ENCODE results near the gene ANTXRL.
"Not testable (repeated sequence)": the region's sequence is repeated elsewhere in the genome, so short reads cannot be mapped to it uniquely, and the experiment has no call there.

ANTXRL gene
- total RNA-seq, result 0 to 0.09 (median 0) reads per million in 3 donors

DNA sequence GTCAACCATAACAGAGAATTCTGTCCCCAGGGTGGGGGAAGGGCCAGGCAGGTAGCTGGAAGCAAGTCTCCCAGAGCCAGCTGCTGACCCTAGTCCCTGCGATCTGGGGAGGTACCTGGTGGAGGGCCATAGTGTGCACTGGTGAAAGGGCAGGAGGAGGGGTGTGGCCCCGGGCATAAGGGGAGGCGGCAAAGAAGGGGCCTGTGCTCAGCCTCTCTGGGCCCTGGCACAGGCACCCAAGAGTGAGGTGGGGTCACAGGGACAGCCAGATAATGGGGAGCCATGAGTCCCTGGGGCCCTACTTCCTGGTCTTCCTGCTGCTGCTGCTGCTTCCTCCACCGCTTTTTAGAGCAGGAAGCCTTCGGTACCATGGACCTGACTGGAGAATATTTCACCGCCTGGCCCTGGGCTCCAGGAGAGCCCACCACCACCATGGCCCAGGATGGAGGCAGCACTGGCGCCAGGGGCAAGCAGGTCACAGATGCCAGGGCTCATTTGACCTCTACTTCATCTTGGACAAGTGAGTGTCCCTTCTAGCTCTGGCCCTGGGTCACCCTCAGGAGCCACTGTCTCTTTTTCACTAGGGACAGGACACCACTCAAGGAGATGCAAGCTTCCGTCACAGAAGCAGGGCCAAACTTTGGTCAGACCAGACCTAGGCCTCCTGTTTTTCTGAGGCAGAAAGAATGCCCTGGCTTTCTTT lies at the start of gene ANTXRL:
TSS of gene ANTXRL (plus strand) at position 7 of the 703 bp plus-strand sequence. CDS start at position 273, 266 bp downstream.
- Histone ChIP-seq H3K9me3 (ENCODE audit: control insufficient read depth, low read length) (no peaks in the 10 kb centered on the region), H3K36me3 (ENCODE audit: control insufficient read depth, insufficient read depth, low read length) (no peaks in the 10 kb centered on the region), H3K27ac (ENCODE audit: insufficient read depth, low read length, poor library complexity, severe bottlenecking) (no peak within 1 kb of the TSS), H3K4me3 (ENCODE audit: insufficient read depth, low read depth, low read length, poor library complexity, severe bottlenecking) (no peak within 1 kb of the TSS), H3K4me1 (ENCODE audit: control insufficient read depth, insufficient read depth, low read length, poor library complexity, severe bottlenecking) (peaks cover 4% of the 10 kb centered on the region), H3K27me3 (replicated peaks; ENCODE audit: control insufficient read depth, insufficient read depth, low read length, poor library complexity, severe bottlenecking) (no peaks in the 10 kb centered on the region)
- no peak for DNase-seq

DNA sequence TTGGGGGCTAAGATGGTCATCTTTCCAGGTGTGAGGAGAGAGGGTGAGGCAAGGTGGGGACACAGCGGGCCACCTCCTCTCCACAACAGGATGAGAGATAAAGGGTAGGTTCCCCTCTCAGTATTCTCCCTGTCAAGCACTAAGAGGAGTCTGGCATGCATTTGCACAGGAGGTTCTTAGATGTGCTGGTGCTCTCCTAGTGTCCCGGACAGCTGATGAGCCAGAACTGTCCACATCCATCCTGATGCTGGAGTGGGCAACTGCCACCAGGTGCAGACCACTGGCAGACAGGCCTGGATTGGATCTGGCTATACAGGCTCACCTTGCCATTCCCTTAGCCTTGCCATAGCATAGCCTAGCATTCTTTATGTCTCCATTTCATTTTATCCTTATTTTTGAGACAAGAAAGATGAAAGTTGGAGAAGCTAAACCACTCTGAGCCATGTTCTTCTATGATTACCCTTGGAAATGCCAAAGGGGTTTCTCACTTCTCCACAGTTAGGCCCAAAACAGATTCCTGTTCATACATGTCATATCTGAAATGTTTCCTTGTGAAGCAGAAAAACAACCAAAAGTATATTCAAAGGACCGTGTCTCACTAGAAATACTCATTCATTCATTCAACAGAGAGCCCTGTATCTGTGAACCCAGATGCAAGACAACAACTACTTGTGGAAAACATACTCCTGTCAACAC lies 48.8 kb upstream of the ANTXRL start:
- no peak for DNase-seq
- H3K27me3 ChIP-seq (replicated peaks; ENCODE audit: control insufficient read depth, insufficient read depth, low read length, poor library complexity, severe bottlenecking), result no peaks in the 10 kb centered on the region
- peaks cover 9% of the 10 kb centered on the region for H3K36me3 ChIP-seq (ENCODE audit: control insufficient read depth, insufficient read depth, low read length)
- H3K4me3 ChIP-seq (ENCODE audit: insufficient read depth, low read depth, low read length, poor library complexity, severe bottlenecking), result no peak overlapping the region
- H3K27ac ChIP-seq (ENCODE audit: insufficient read depth, low read length, poor library complexity, severe bottlenecking), result no peak overlapping the region
- H3K4me1 ChIP-seq (ENCODE audit: control insufficient read depth, insufficient read depth, low read length, poor library complexity, severe bottlenecking), result no peaks in the 10 kb centered on the region
- no peaks in the 10 kb centered on the region for H3K9me3 ChIP-seq (ENCODE audit: control insufficient read depth, low read length)

DNA sequence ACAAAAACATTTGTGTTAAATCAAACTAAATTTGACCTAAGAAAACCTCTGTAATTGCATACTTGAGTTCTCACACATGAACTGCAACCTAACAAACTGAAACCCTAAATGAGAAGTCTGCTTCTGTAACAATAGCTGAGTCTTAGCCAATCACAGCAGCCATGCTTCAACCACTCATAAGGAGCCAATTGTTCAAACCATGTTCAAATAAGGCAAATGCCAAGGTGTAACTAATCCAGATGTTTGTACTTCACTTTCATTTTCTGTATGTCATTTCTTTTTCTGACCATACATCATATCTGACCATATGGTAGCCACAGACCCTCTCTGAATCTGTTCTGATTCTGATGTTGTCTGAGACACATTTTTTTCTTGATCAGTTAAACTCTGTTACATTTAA lies 47.5 kb upstream of the ANTXRL start:
- H3K27ac ChIP-seq (ENCODE audit: insufficient read depth, low read length, poor library complexity, severe bottlenecking), result no peak overlapping the region
- no peaks in the 10 kb centered on the region for H3K27me3 ChIP-seq (replicated peaks; ENCODE audit: control insufficient read depth, insufficient read depth, low read length, poor library complexity, severe bottlenecking)
- H3K9me3 ChIP-seq (ENCODE audit: control insufficient read depth, low read length), result no peaks in the 10 kb centered on the region
- H3K36me3 ChIP-seq (ENCODE audit: control insufficient read depth, insufficient read depth, low read length), result peaks cover 7% of the 10 kb centered on the region
- H3K4me3 ChIP-seq (ENCODE audit: insufficient read depth, low read depth, low read length, poor library complexity, severe bottlenecking), result no peak overlapping the region
- DNase-seq, result no peak
- no peaks in the 10 kb centered on the region for H3K4me1 ChIP-seq (ENCODE audit: control insufficient read depth, insufficient read depth, low read length, poor library complexity, severe bottlenecking)

DNA sequence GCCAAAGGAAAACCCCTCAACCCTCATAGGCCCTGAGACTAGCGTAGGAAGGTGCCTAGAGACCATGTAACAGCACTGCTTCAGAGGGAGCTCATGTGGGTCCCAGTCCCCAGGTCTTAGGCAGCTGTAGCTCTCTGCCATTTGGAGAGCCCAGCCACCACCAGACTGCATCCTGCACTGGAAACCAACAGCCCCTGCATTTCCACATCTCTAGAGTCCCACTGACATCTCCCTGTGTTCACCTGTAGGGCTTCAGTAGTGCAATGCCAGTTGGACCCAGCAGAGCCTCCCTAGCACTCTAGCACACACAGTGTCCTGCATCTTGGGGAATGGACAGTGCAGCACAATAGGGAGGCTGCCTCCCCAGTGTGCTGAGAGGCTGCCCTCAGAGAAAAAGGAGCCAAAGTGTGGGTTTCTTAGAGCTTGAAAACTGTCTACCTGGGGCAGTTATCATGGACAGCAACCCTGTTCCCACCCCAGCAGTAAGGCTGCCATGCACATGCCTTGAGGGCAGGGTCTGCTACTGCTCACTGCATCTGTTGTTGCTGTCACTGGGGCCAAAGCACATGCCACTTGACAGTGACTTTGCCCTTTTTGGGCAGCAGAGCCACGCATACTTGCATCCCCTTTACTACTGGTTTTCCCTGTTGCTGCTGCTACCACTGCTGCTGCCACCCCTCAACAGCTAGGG lies 46.7 kb upstream of the ANTXRL start:
- no peak overlapping the region for H3K27ac ChIP-seq (ENCODE audit: insufficient read depth, low read length, poor library complexity, severe bottlenecking)
- H3K9me3 ChIP-seq (ENCODE audit: control insufficient read depth, low read length), result no peaks in the 10 kb centered on the region
- H3K4me1 ChIP-seq (ENCODE audit: control insufficient read depth, insufficient read depth, low read length, poor library complexity, severe bottlenecking), result no peaks in the 10 kb centered on the region
- DNase-seq, result no peak
- H3K36me3 ChIP-seq (ENCODE audit: control insufficient read depth, insufficient read depth, low read length), result no peaks in the 10 kb centered on the region
- no peak overlapping the region for H3K4me3 ChIP-seq (ENCODE audit: insufficient read depth, low read depth, low read length, poor library complexity, severe bottlenecking)
- H3K27me3 ChIP-seq (replicated peaks; ENCODE audit: control insufficient read depth, insufficient read depth, low read length, poor library complexity, severe bottlenecking), result no peaks in the 10 kb centered on the region

DNA sequence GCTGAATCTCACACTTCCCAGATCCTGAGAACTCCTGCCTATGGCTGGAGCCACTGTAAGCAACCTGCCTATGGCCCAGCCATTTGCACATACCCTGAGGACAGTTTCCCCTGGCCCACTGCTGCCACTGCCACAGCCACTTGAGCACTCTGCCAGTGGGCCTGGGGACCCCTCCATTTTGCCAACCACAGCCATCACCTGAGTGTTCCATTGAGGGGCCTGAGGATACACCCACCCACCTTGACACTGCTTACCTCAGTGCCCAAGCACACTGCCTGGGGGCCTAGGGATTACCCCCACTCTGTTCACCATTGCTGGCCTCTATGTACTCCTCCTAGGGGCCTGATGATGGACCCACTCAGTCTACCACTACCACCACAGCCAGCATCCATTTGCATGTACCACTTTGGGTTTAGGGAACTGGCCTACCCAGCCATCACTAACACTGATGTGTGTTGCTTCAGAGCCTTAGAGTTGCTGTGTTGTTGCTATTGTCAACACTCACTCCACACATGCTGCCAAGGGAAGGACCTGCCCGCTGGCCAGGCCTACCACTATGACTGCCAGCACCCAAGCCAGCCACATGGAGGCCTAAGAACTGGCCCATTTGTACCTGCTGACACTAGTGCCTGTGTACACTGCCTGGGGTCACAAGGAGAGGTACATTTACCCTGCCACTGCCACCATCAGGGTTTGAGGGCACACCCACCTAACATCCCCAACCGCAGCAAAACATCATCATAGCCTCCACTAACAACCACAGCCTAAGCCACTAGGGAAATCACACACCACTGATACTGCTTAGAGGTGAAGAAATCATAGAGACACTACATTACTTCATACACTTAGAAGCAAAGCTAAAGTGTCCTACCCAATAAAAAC lies 45.9 kb upstream of the ANTXRL start:
- H3K27ac ChIP-seq (ENCODE audit: insufficient read depth, low read length, poor library complexity, severe bottlenecking), result no peak overlapping the region
- no peaks in the 10 kb centered on the region for H3K4me1 ChIP-seq (ENCODE audit: control insufficient read depth, insufficient read depth, low read length, poor library complexity, severe bottlenecking)
- H3K36me3 ChIP-seq (ENCODE audit: control insufficient read depth, insufficient read depth, low read length), result no peaks in the 10 kb centered on the region
- H3K9me3 ChIP-seq (ENCODE audit: control insufficient read depth, low read length), result no peaks in the 10 kb centered on the region
- no peak for DNase-seq
- H3K27me3 ChIP-seq (replicated peaks; ENCODE audit: control insufficient read depth, insufficient read depth, low read length, poor library complexity, severe bottlenecking), result no peaks in the 10 kb centered on the region
- no peak overlapping the region for H3K4me3 ChIP-seq (ENCODE audit: insufficient read depth, low read depth, low read length, poor library complexity, severe bottlenecking)

DNA sequence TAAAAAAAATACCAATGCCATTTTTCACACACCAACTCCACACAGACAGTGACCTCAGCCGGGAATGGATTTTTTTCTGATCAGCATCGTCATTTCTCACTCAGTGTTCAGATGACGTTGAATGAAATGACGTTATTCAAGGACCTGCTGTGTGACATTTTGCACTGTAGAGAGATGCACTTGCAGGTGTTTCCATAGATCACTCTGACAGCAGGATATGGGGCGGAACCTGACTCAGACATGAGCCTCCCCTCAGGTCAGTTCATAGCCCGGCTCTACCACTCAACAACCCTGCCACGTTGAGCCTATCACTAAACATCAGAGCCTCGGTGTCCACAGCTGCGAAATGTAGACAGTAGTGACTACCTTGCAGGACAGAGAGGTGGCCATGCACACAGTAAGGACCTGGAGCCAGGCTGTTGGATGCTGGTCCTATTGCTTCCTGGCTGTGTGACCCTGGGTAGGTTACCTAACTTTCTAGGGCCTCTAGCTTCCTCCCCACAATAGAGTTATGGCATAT lies 41.4 kb upstream of the ANTXRL start:
- no peak overlapping the region for H3K27ac ChIP-seq (ENCODE audit: insufficient read depth, low read length, poor library complexity, severe bottlenecking)
- no peaks in the 10 kb centered on the region for H3K9me3 ChIP-seq (ENCODE audit: control insufficient read depth, low read length)
- H3K36me3 ChIP-seq (ENCODE audit: control insufficient read depth, insufficient read depth, low read length), result peaks cover 20% of the 10 kb centered on the region
- H3K27me3 ChIP-seq (replicated peaks; ENCODE audit: control insufficient read depth, insufficient read depth, low read length, poor library complexity, severe bottlenecking), result no peaks in the 10 kb centered on the region
- DNase-seq, result no peak
- no peaks in the 10 kb centered on the region for H3K4me1 ChIP-seq (ENCODE audit: control insufficient read depth, insufficient read depth, low read length, poor library complexity, severe bottlenecking)
- no peak overlapping the region for H3K4me3 ChIP-seq (ENCODE audit: insufficient read depth, low read depth, low read length, poor library complexity, severe bottlenecking)

DNA sequence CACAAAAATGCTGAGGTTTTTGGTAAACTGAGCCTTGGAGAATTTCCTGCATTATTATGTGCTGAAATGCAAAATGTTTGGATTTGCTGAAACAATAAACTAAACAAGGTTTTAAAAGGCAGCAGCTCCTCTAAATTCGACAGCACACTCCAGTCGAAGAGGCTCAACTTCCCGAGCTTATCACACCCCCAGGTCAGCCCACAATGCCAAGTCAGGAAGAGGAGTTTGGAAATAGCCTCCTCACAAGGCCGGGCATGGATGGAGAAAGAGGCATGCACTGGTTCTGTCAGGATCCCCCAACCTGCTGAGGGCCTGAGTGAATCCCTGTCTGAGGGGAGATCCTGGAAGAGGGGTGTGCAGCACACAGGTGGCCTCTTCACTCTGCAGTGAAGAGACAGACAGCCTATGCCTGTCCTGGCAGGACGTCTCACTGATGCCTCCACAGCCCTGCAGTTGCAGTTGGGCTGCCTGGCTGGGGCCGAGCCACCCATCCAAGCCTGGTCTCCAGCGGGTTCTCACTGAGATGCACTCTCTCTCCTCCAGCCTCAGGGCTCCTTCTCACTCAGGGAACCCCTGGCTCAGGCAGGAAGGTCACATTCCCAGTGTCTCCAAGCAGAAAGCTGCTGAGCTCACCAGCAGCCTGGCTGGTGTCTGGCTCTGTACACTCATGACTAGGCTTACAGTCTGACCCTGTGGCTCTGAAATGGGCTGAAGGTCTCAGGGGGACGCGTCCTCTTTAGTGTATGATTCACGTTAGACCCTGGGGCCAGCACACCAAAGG lies 40.2 kb upstream of the ANTXRL start:
- H3K27me3 ChIP-seq (replicated peaks; ENCODE audit: control insufficient read depth, insufficient read depth, low read length, poor library complexity, severe bottlenecking); H3K4me3 ChIP-seq (ENCODE audit: insufficient read depth, low read depth, low read length, poor library complexity, severe bottlenecking); DNase-seq; H3K4me1 ChIP-seq (ENCODE audit: control insufficient read depth, insufficient read depth, low read length, poor library complexity, severe bottlenecking); H3K27ac ChIP-seq (ENCODE audit: insufficient read depth, low read length, poor library complexity, severe bottlenecking); H3K9me3 ChIP-seq (ENCODE audit: control insufficient read depth, low read length): not testable (repeated sequence)
- H3K36me3 ChIP-seq (ENCODE audit: control insufficient read depth, insufficient read depth, low read length), result peaks cover 30% of the 10 kb centered on the region

DNA sequence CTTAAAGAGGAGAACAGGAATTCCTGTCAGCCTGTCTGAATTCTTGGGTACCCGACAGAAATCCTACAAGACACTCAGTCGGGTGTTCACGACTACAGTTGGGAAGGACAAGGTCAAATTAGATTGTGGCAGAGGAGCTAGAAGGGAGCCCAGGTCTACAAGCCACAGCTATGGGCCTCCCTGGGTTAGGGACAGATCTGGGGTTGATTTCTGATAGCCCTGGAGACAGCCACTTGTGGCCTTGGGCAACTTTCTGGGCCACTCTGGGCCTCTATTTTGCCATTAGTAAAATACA lies 39.7 kb upstream of the ANTXRL start:
- H3K27me3 ChIP-seq (replicated peaks; ENCODE audit: control insufficient read depth, insufficient read depth, low read length, poor library complexity, severe bottlenecking), result no peaks in the 10 kb centered on the region
- peaks cover 35% of the 10 kb centered on the region for H3K36me3 ChIP-seq (ENCODE audit: control insufficient read depth, insufficient read depth, low read length)
- no peak for DNase-seq
- H3K9me3 ChIP-seq (ENCODE audit: control insufficient read depth, low read length), result no peaks in the 10 kb centered on the region
- H3K4me3 ChIP-seq (ENCODE audit: insufficient read depth, low read depth, low read length, poor library complexity, severe bottlenecking), result no peak overlapping the region
- no peaks in the 10 kb centered on the region for H3K4me1 ChIP-seq (ENCODE audit: control insufficient read depth, insufficient read depth, low read length, poor library complexity, severe bottlenecking)
- H3K27ac ChIP-seq (ENCODE audit: insufficient read depth, low read length, poor library complexity, severe bottlenecking), result no peak overlapping the region
